Fibroblast of the aortic adventitia (primary cell): ENCODE data around the gene DCLK1. TPM values are rescaled to one million over a fixed set of nuclear protein-coding genes. Genes with fewer than 3 reads are reported as not detected.

Experiments used
- DNase-seq: peaks from one replicate; pipeline ENCODE4 v3.0.0-alpha.2; 2010; ENCODE audit warnings: low read depth
- H3K4me3 ChIP-seq: 2 replicates; pipeline ENCODE4 v1.5.1; 2011; ENCODE audit warnings: low read depth, mild to moderate bottlenecking, control low read depth, low read length, moderate library complexity
- CTCF ChIP-seq: IDR thresholded peaks from 2 replicates; pipeline ENCODE4 v1.5.1; 2011; ENCODE audit warnings: mild to moderate bottlenecking, low read length, control low read depth, inconsistent platforms; ENCODE audit not compliant: insufficient read depth
- total RNA-seq: library from RNA; depleted of rRNA; stranded (reverse); fragments of >200 nt; gene quantifications from 2 replicates; pipeline ENCODE4 v1.2.3, GENCODE V29; 2012; ENCODE audit warnings: low replicate concordance

DCLK1 gene
- total RNA-seq, 1 donor = 80.0 TPM

DNA sequence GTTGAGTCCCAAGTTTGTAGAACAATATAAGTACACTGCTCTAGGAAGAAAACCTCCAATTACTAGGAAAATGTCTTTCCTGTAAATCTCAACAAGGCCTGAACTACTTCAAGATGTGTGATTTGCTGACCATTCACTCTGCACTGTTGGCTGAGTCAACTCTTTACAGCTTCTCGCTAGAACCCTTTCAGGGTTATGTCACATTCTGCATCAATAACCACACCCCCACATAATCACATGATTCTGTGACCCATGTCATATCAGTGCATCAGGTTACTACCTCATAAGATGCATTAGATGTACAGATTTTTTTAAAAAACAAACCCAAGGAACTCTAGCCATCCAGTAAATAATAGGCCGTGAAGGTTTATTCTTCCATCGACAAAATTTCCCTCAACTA, 16.1 kb upstream of the DCLK1 start:
- H3K4me3 ChIP-seq = no peak overlapping the region
- TF ChIP-seq CTCF = no peak

DNA sequence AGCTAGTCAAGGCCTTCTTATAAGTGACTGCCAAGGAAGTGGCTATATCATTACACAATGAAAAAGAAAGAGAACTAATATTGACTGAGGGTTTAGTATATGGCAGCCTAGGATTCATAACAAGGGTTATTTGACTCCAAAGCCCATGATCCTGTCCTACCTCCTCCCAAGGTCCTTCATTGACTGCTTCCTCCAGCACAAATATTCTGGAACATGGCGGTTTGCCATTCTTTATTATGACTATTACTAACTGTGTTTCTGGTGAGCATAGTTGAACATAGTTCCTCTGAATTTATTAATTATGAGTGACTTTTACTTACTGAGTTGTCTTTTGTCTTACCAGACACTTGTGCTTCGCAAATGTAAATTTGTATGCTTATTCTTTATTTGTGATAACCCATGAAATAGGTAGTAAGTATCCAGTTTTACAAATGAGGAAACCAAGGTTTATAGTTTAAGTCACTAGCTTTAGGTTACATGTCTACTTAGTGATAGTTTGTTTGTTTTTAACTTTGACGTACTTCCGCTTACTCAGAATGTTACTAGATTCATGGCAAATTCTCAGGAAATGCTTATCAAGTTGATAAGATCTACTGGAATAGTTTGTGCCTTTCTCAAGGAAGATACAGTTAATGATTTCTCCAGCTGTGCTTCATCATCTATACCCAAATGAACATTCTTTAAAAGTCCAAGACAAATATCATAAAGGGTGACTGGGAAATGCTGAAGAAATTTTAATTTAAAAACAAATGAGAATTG, 15.5 kb upstream of the DCLK1 start:
- peak; percentile 53 for DNase-seq
- TF ChIP-seq CTCF = no peak
- no peak overlapping the region for H3K4me3 ChIP-seq

More for the DNA sequence above, 16.1 kb upstream of the DCLK1 start:
- DNase-seq = no peak

GRCh38 chr13:36143738-36144137, 12.6 kb upstream of the DCLK1 start:
- TF ChIP-seq CTCF = no peak
- no peak overlapping the region for H3K4me3 ChIP-seq
- DNase-seq = peak; percentile 92

GRCh38 chr13:36142735-36143134, 11.6 kb upstream of the DCLK1 start:
- no peak overlapping the region for H3K4me3 ChIP-seq
- no peak for TF ChIP-seq CTCF
- DNase-seq = no peak

DNA sequence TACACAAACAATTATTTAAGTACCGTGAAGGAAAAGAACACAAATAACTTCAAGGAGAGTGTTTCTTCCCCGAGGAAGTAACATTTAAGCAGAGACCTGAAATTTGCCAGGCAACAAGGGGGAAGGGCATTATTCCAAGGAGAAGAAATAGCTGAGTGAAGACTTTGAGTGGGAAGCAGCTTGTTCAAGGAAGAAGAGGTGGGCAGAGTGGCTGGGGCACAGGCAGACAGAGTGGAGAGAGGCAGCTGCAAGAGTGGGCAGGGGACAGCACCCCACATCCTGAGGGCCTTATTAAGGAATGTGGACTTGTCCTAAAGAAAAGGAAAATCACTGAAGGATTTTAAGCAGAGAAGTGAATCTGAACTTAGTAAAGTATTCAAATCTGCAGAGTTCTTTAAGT, 4.7 kb upstream of the DCLK1 start:
- no peak for DNase-seq
- no peak overlapping the region for H3K4me3 ChIP-seq
- no peak for TF ChIP-seq CTCF

- no peak for DNase-seq
- H3K4me3 ChIP-seq = no peak overlapping the region
- TF ChIP-seq CTCF = no peak
These were observed 3.5 kb upstream of the DCLK1 start for GRCh38 chr13:36134632-36135031.
